ENCODE data around the gene BBOX1.

DNA sequence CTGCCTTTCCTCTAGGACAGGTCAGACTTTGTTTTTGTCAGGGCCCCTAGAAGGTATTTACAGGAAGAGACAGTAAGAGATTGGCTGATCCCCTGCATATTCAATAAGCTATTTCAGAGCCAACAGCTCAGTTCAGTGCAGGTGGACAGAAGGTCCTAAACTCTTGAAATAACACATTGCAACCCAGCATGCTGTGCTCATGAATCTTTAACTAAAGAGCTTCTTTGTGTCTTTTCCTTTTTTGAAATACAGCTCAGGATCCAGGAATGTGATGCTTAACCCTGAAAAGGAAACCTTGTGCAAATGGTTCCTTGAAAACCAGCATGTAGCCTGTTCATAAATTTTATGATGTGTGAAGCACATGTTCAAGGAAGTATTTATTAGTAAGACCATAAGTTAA is 43.9 kb downstream of the BBOX1 start:
- TF ChIP-seq, protein P1, sequence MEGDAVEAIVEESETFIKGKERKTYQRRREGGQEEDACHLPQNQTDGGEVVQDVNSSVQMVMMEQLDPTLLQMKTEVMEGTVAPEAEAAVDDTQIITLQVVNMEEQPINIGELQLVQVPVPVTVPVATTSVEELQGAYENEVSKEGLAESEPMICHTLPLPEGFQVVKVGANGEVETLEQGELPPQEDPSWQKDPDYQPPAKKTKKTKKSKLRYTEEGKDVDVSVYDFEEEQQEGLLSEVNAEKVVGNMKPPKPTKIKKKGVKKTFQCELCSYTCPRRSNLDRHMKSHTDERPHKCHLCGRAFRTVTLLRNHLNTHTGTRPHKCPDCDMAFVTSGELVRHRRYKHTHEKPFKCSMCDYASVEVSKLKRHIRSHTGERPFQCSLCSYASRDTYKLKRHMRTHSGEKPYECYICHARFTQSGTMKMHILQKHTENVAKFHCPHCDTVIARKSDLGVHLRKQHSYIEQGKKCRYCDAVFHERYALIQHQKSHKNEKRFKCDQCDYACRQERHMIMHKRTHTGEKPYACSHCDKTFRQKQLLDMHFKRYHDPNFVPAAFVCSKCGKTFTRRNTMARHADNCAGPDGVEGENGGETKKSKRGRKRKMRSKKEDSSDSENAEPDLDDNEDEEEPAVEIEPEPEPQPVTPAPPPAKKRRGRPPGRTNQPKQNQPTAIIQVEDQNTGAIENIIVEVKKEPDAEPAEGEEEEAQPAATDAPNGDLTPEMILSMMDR (IDR thresholded peaks at IDR 0.05) = no peak
- no peak for TF ChIP-seq POLR2AphosphoS5 (IDR thresholded peaks at IDR 0.05)
- TF ChIP-seq POLR2A (IDR thresholded peaks at IDR 0.05) = no peak

All from transverse colon (tissue), 4 donors.